H4 (cell line): Measurements from ENCODE around the gene SAG. TPM values are rescaled to one million over a fixed set of nuclear protein-coding genes. Genes with fewer than 3 reads are reported as not detected.

ENCODE experiments used
- DNase-seq: peaks from one replicate; pipeline ENCODE4 v3.0.0-alpha.2; 2015; ENCODE audit warnings: low spot score
- total RNA-seq: library from RNA; depleted of rRNA; stranded (reverse); fragments of >200 nt; shearing (Covaris generic); gene quantifications from 2 replicates; pipeline ENCODE4 v1.2.3, GENCODE V29; 2014

Gene SAG
- total RNA-seq, 1 experiment from 2014 or later = not detected

DNA sequence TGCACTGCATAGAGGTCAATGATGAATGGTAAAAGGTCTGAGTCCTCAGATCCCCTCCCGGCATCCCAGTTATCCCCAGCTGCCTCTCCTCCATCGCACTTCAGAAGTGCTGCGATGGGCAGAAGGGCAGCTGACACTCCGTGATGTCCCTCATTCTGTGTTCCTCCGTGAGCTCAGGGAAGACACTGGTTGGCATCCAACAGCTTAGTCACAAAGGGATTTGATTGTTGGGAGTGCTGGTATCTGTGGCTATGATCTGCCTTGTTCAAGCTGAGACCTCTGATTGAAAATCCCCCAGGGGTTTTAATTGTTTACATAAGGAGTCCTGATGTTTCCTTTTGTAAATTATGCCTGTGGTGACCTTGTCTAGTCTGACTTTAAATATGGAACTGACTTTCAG, 19.0 kb upstream of the SAG start:
- no peak for DNase-seq

DNA sequence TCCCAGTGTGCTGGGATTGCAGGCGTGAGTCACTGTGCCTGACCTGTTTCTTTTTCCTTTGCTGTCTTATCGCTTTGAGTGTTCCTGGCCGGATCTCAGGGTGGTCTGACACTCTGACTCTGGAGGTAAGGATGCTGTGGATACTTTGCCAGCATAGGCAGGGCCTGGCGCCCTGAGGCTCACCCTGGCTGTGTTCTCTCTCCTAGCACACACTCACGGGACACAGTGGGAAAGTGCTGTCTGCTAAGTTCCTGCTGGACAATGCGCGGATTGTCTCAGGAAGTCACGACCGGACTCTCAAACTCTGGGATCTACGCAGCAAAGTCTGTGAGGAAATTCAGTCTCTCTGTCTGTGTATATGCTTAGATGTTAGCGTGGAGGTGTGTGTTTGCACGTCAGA, 18.0 kb upstream of the SAG start:
- DNase-seq = no peak

DNA sequence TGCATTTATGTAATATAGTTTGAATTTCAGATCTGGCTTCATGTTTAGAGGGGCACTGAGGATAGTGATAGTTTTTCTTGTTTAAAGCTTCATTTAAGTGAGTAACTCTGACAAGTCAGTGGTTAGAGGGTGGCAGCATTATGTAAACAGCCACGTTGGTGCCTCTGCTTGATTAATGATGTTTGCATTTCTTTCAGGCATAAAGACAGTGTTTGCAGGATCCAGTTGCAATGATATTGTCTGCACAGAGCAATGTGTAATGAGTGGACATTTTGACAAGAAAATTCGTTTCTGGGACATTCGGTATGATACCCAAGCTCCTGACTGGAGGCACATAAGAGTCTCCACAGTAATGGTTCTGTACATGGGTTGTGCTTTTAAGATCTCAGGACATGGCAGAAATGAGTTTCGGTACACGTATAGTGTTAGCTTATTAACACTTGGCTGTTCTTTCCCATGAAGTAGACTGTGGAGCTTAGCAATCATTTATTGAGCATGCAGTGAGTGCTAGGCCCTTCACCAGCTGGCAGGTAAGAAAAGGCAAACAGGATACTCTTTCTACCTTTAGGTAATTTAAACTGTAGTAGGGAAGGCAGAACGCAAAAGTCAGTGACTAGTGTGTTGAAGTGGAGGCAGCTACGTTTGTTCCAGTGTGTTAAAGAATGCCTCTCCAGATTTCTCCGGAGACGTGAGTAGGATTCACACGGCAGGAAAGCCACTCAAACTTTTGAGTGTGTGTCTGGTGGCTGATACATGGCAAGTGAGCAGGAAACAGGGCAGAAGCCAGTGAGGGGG, 17.4 kb upstream of the SAG start:
- DNase-seq = no peak

DNA sequence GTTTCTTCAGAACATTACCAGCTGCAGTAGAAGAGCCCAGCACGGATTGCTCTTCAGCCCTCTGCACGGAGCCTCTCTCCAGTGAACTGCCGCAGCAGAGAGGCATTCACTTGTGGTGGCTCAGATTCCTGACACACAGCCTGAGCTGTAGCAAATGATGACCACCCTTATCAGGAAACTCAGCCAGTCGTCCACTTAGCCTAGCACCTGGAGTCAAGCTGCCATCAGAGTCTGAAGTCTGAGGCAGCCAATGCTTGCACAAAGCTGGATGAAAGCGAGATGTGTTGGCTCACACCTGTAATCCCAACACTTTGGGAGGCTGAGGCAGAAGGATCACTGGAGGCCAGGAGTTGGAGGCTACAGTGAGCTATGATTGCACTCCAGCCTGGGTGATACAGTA, 11.7 kb upstream of the SAG start:
- DNase-seq = no peak

DNA sequence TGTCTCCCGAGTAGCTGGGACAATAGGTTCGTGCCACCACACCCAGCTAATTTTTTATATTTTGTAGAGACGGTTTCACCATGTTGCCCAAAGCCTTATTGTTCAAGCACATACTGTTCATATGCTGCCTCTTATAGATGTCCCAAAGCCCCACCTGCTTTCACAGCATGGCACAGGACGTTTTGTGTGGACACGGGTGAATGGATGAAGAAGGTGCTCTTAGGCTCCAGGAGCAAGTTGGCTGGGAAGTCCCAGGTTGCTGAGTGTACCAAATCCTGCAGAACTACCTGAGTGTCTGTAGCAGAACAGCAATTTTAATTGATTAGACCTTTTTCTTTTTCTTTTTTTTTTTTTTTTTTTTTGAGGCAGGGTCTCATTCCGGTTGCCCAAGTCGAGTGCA, 10.5 kb upstream of the SAG start:
- no peak for DNase-seq

DNA sequence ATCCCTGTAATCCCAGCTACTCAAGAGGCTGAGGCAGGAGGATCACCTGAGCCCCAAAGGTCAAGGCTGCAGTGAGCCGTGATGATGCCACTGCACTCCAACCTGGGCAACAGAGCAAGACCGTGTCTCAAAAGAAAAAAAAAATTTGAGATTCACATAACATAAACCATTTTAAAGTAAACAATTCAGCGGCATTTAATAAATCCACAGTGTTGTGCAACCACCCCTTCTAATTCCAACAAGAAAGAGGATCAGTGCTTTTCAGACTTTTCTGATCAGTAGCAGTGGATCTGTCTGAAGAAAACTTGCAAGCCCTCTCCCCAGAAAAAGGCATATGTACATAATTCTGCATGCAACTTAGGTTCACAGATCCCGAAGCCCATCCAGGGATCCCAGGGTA, 7.2 kb upstream of the SAG start:
- no peak for DNase-seq

DNA sequence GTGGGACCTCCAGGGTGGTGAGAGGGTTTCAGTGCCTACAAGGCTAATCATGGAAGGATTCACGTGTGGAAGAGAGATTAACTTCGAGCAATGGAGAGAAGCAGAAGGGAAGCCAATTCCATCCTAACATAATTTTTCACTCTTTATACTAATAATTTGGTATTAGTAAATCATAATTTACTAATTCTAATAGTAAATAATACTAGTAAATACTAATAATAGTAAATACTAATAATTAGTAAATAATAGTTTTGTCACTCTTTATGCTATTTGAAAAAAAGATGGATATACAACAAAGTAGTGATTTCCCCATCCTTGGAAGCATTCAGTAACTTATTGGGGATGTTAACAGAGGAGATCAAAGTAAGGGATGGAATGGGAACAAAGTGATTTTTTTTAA, 6.4 kb upstream of the SAG start:
- no peak for DNase-seq

DNA sequence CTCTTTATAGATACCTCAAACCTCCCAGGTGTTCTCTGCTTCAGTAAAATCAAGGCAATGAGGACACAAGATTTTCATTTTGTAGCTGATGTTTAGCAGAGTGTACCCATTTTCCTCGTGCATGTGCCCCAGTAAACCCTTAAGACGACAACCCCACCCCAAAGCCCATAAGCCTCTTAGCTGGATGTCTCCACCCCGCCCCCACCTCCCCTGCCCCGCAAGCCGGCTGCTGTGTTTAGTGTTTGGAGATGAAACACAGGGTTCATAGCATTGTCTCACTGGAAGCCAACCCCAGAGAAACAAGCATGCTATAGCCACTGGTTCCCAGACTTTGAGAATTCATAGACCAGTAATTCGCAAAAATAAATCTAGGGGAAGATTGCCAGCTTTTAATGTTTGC, 5.8 kb upstream of the SAG start:
- DNase-seq = no peak

DNA sequence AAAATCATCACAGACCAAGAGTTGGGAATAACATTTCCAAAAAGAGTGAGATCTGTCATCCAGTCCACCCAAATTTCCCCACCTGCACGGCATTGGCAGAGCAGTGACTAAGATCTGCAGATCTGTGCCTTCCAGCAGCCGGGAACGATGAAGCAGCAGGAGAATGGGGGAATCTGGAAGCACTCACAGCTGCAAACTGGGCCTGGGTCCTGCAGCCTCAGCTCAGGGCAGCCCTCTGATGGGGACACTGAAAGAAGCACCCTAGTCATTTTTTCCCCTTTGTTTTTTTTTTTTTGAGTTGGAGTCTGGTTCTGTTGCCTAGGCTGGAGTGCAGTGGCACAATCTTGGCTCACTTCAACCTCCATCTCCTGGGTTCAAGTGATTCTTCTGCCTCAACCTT, 4.4 kb upstream of the SAG start:
- DNase-seq = no peak

DNA sequence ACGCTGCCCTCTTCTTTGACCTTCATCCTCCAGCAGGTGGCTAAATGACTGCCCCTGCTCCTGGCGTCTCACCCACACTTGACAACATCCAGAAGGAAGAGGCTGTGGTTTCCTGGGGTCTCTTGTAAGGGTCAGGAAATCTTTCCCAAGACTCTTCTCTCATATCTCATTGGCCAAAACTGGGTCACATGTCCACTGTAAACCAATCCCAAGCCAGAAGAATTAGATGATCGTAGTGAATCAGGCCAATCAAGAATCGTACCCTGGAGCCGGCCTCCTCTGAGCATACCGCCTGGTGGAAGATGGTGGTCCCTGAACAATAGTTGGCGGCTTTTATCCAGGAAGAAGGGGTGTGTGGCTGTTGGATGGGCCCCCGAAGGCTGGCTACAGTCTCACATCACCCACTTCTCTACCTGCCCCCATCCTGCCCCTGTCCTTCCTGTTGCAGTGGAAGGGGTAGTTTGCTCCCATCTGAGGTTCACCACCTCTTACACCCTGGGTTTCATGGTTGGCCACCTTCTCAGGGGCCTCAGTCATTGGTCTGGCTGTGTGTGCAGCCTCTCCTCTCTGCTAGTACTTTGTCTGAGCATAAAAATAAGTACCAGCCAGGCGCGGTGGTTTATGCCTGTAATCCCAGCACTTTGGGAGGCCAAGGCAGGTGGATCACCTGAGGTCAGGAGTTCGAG, 3.8 kb downstream of the SAG start:
- no peak for DNase-seq

DNA sequence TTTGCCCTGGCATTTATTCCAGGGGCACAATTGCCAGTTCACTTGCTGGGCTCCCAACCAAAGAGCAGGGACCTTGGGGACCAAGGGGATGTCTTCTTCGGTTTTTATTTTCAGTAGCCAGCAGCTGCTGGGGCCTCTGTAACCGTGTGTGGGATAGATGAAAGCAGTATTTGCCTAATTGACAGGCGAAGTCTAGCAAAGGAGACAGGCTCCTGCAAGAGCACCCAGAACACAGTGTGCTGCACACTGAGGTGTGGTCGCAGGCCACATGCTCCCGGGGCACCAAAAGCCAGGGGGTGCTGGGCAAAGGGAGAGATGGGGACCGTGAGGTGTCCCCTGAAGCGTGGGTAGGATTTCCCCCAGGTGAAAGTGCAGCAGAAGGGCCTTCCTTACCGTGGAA, 5.3 kb downstream of the SAG start:
- DNase-seq = no peak

DNA sequence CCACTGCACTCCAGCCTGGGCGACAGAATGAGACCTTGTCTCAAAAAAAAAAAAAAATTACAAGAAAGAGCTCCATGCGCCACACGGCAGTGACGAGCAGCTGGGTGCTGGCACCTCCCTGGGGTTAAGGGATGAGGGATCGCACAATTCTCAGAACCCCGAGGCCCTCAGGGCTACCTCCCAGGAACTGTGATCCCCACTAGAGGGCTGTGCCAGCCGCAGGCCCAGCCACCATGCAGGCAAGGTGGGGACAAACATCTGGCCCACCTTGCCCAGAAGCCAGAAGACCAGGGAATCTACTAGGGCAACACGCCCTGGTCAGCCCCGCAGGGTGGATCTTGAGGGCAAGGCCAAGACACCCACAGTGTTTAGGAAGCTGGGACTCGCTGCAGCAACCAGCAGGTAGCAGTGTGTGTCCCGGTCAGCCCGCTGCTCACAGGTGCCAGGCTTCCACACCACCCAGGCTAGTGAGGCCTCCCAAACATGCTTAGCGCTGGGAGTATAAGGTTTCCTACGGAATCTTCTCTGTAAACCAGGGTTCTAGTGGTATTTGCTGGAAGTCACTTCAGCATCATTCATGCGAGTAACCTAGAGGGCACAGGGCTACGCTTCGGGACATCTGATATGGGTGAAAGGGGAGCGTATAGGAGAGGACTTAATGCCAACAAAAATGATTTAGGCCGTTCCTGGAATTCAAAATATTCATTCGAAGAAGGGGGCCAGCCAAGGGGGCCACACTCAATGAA, 6.7 kb downstream of the SAG start:
- no peak for DNase-seq

DNA sequence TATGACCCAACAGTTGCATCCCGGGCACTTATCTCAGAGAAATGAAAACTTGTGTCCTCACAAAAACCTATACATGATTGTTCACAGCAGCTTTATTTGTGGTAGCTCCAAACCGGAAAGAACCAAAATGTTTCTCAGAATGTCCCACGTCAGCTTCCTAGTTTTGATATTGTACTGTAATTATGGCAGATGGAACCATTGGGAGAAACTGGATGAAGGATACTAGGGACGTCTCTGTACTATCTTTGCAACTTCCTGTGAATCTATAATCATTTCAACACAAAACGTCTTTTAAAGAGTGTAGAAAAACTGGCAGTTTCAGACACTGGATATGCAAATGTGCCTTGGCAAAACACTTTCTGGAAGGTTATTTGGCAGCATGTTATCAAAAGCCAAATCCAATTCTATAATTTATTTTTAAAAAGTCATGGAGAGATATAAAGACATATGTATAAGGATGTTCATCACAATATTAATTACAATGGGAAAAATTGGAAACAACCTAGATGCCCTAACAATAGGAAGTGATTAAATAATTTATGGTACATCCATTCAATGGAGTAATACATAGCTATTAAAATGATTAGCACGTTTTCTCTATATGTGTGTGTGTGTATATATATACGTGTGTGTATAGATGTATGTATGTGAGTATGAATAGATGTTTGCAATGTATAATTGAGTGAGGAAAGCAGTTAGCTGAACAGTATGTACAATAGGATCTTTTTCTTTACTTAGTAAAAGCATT, 9.8 kb downstream of the SAG start:
- DNase-seq = no peak

DNA sequence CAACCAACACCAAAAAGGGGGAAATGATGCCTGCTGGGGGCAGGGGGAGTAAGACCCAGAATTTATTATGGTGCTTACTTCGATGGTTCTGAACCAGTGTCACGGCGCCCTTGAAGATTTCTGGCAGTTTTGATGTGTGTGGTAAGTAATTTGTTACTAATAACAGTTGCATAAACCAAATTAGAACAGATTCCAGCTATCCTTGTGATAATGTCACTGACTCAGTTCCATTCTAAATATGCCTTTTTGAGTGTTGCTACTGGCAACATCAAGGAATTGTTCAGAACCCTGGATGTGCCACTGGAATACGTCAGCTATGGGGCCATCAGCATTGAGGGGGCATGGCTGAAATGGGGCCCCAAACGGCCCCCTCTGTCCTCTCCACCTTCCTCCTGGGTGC, 11.6 kb downstream of the SAG start:
- DNase-seq = no peak

DNA sequence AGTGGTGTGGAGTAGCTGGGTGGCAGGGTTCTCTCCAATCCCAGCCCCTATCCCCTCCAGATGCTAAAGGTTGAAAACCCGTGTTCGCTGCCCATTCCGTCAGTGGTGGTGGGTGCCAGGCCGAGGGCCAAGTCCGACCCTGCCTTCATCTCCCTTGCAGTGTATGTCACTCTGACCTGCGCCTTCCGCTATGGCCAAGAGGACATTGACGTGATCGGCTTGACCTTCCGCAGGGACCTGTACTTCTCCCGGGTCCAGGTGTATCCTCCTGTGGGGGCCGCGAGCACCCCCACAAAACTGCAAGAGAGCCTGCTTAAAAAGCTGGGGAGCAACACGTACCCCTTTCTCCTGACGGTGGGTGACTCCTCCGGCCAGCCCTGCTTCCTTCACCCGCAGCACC, 12.9 kb downstream of the SAG start:
- DNase-seq = no peak

DNA sequence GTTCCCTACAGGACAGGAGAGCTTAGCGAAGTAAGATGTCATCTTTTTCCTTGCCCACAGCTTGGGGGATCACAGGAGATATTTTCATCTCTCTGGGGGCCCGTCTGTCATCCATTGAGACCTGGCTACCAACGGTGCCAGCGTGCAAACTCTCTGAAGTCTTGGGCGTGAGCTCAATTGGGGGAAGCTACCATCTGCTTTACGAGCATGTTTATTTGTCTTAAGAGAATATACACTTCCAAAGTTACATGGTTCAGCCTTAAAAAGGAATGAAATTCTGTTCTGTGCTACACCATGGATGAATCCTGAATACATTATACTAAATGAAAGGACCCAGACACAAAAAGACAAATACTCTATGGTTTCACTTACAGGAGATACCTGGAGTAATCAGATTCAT, 13.6 kb downstream of the SAG start:
- no peak for DNase-seq

DNA sequence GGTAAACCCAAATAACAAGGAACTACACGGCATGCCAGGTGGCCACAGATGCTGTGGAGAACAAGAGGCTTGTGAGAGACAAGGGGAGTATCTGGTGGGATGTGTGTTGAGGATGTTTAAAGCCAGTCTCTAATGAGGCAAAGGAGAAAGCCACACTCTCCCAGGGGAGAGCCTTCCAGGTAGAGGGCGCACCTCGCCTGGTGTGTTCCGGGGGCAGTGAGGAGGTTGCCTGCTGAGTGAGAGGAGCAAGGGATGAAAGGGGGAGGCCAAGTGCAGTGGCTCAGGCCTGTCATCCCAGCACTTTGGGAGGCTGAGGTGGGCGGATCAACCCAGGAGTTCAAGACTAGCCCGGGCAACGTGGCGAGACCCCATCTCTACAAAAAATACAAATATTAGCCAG, 16.2 kb downstream of the SAG start:
- DNase-seq = no peak

DNA sequence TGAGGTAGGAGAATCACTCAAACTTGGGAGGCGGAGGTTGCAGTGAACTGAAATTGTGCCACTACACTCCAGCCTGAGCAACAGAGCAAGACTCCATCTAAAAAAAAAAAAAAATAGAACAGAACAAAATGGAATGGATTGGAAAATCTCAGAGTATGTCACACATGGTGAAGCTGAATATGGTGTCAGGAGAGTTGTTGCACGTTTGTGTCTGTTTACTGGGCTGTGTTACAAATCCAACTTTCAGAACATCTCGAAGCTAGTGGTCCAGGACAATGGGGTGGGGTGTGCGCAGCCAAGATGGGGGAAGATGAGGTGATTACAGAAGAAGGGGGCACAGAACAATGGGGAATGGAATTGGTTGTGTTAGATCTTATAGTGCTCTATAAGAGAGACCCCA, 17.6 kb downstream of the SAG start:
- DNase-seq = no peak

DNA sequence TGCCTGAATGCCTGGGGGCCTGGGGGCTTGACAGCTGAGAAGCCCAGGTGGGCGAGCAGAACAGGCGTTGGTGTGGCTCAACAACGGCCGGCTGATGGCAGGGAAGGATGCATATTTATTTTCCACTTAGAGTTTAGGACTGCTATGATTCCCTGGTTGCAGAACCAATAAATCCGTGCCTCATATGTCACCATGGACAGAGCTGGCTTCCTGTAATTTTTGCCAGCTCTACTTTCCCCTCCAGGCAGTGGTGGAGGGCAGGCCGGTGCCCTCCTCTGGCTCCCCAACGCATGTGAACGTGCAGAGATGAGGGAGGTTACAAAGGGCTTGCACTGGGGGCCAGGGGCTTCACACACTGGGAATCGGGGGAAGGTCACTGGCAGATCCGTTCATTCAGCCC, 18.2 kb downstream of the SAG start:
- no peak for DNase-seq

DNA sequence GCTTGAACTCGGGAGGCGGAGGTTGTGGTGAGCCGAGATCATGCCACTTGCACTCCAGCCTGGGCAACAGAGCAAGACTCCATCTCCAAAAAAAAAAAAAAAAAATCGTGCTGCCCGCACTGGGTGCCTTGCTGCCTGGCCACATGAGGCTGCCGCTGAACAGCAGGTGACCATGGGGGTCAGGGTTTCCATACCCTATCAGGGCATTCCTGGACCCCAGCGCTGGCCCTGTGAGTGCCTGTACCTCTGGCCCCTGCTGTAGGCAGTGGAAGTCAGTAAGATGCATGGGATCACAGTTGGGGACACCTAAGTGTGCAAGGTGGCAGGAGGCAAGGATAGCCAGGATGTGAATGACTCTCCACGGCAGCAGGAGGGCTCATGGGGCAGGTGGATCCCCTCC, 18.9 kb downstream of the SAG start:
- no peak for DNase-seq

DNA sequence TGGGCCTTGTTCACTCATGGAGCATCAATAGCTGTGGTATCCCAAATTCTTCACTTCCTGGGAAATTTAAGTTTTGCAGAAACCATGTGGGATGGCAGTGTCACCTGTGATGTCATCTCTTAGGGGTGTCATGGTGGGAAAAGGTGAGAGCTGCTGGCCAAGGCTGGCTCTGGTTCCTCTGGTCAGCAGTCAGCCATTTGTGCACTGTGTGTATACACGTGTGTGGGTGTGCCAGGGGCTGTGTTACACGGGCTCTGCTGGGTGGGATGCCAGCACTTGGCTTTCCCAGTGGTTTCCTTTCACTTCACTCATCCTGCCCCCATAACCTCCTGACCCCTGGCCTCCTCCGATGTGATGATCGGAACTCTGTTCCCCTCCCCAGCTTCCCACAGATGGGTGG, 21.3 kb downstream of the SAG start:
- DNase-seq = no peak

DNA sequence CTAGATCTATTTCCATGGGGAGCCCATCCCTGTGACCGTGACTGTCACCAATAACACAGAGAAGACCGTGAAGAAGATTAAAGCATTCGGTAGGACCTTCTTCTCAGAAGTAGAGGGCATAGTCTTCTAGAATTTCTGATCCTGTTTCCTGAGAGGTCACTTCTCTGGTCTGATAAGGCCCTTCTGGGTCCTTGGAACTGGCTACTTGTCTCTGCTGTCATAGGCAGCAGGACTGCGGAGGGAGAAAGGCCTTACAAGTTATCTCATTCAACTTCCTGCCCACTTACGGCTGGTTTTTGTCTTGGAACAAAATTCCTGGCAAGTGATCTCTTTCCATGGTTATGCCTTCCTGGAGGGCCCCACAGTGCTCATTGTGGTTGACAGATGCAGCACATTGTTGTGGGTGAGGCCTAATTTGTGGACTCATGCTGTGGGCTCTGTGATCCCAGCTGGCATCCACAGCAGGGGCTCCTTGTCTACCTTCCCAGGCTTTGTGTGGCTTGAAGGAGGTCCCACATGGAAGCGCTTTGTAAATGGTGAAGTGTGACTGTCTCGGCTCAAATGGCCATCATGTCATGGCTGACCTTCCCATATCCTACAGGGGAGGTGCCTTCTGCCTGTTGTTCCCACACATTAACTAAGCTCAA, 22.0 kb downstream of the SAG start:
- DNase-seq = peak; percentile 63
